Osteoblast (primary cell): ENCODE measurements around the gene AGBL5. TPM values are rescaled to one million over a fixed set of nuclear protein-coding genes. Genes with fewer than 3 reads are reported as not detected.

ENCODE experiments used
- DNase-seq: peaks from one replicate; pipeline ENCODE4 v3.0.0; 2011; ENCODE audit warnings: low spot score, mixed read lengths; ENCODE audit not compliant: insufficient read length; ENCODE audit errors: missing footprints
- H2AFZ ChIP-seq: 2 replicates; pipeline ENCODE4 v1.6.0; 2011; ENCODE audit warnings: mild to moderate bottlenecking, low read length
- H3K27ac ChIP-seq: 2 replicates; pipeline ENCODE4 v1.5.1; 2011; ENCODE audit warnings: mild to moderate bottlenecking, low read depth, low read length, moderate library complexity
- H3K27me3 ChIP-seq: 2 replicates; pipeline ENCODE4 v1.6.0; 2012; ENCODE audit warnings: mild to moderate bottlenecking, control low read depth, inconsistent platforms, low read length, moderate library complexity; ENCODE audit not compliant: insufficient read depth
- H3K36me3 ChIP-seq: 2 replicates; pipeline ENCODE4 v1.5.1; 2011; ENCODE audit warnings: mild to moderate bottlenecking, low read length, control low read depth, moderate library complexity; ENCODE audit not compliant: insufficient read depth
- H3K4me1 ChIP-seq: 2 replicates; pipeline ENCODE4 v1.5.1; 2011; ENCODE audit warnings: mild to moderate bottlenecking, low read length, control low read depth, moderate library complexity; ENCODE audit not compliant: insufficient read depth
- H3K4me2 ChIP-seq: 2 replicates; pipeline ENCODE4 v1.6.0; 2011; ENCODE audit warnings: mild to moderate bottlenecking, low read length; ENCODE audit not compliant: insufficient read depth
- H3K4me3 ChIP-seq: fragments of 200-600 bp; sonication (generic); 3 replicates; pipeline ENCODE4 v1.5.1; 2012; ENCODE audit warnings: mild to moderate bottlenecking, low read length, inconsistent platforms; ENCODE audit not compliant: insufficient read depth
- H3K79me2 ChIP-seq: 2 replicates; pipeline ENCODE4 v1.6.0; 2012; ENCODE audit warnings: mild to moderate bottlenecking, low read length, control low read depth, inconsistent platforms; ENCODE audit not compliant: insufficient read depth
- H3K9me3 ChIP-seq: 2 replicates; pipeline ENCODE4 v1.5.1; 2011; ENCODE audit warnings: low read depth, low read length, control low read depth
- H4K20me1 ChIP-seq: 2 replicates; pipeline ENCODE4 v1.6.0; 2012; ENCODE audit warnings: mild to moderate bottlenecking, low read length, control low read depth; ENCODE audit not compliant: insufficient read depth
- CTCF ChIP-seq: IDR thresholded peaks from 2 replicates; pipeline ENCODE4 v1.5.1; 2011; ENCODE audit warnings: mild to moderate bottlenecking, low read depth, low read length, moderate library complexity; ENCODE audit errors: extremely low read depth
- total RNA-seq: library from RNA; depleted of rRNA; stranded (reverse); fragments of >200 nt; gene quantifications from 2 replicates; pipeline ENCODE4 v1.2.3, GENCODE V29; 2012

AGBL5 gene
- total RNA-seq, 1 donor: 24.6 TPM

GRCh38 chr2:27086090-27086723, 34.7 kb downstream of the AGBL5 start:
- peak; percentile 100 for DNase-seq
- Histone ChIP-seq H3K79me2 (peaks cover 9% of the 10 kb centered on the region), H3K36me3 (peaks cover 27% of the 10 kb centered on the region), H3K27ac (no peak overlapping the region), H3K27me3 (no peaks in the 10 kb centered on the region), H2AFZ (no peak overlapping the region), H3K4me1 (peaks cover 9% of the 10 kb centered on the region), H3K9me3 (no peaks in the 10 kb centered on the region), H4K20me1 (peaks cover 26% of the 10 kb centered on the region), H3K4me3 (peak overlapping the region; percentile 73), H3K4me2 (peak overlapping the region; percentile 79)
- TF ChIP-seq CTCF: peak; percentile 56

GRCh38 chr2:27086724-27087593, 35.5 kb downstream of the AGBL5 start, which contains the start of gene KHK:
TSS of gene KHK (plus strand) at chr2:27086772. CDS start at chr2:27087260, 488 bp downstream.
- no peak for TF ChIP-seq CTCF
- Histone ChIP-seq H3K79me2 (peaks cover 3% of the 10 kb centered on the region), H2AFZ (no peak within 1 kb of the TSS), H3K27ac (peak within 1 kb of the TSS; percentile 17), H3K36me3 (peaks cover 20% of the 10 kb centered on the region), H4K20me1 (peaks cover 19% of the 10 kb centered on the region), H3K4me1 (peaks cover 4% of the 10 kb centered on the region), H3K4me3 (peak within 1 kb of the TSS; percentile 73), H3K9me3 (no peaks in the 10 kb centered on the region), H3K4me2 (peak within 1 kb of the TSS; percentile 79), H3K27me3 (no peaks in the 10 kb centered on the region)
- DNase-seq: peak; percentile 87

- Histone ChIP-seq H3K36me3 (peaks cover 12% of the 10 kb centered on the region), H3K4me2 (no peak overlapping the region), H3K9me3 (no peaks in the 10 kb centered on the region), H3K4me1 (peaks cover 4% of the 10 kb centered on the region), H3K4me3 (no peak overlapping the region), H3K27ac (no peak overlapping the region), H2AFZ (no peak overlapping the region), H3K27me3 (no peaks in the 10 kb centered on the region), H4K20me1 (peaks cover 10% of the 10 kb centered on the region), H3K79me2 (no peaks in the 10 kb centered on the region)
- no peak for DNase-seq
- TF ChIP-seq CTCF: no peak
Measured at GRCh38 chr2:27087823-27088410, 36.4 kb downstream of the AGBL5 start.

GRCh38 chr2:27088634-27089033, 37.2 kb downstream of the AGBL5 start:
- peaks cover 3% of the 10 kb centered on the region for H4K20me1 ChIP-seq
- peak; percentile 78 for DNase-seq
- peaks cover 4% of the 10 kb centered on the region for H3K4me1 ChIP-seq
- no peaks in the 10 kb centered on the region for H3K79me2 ChIP-seq
- H3K9me3 ChIP-seq: no peaks in the 10 kb centered on the region
- TF ChIP-seq CTCF: no peak
- H3K4me2 ChIP-seq: no peak overlapping the region
- H3K27ac ChIP-seq: no peak overlapping the region
- no peak overlapping the region for H2AFZ ChIP-seq
- H3K27me3 ChIP-seq: no peaks in the 10 kb centered on the region
- H3K36me3 ChIP-seq: peaks cover 4% of the 10 kb centered on the region
- H3K4me3 ChIP-seq: no peak overlapping the region
